Stimulated activated CD8-positive, alpha-beta memory T cell treated with anti-CD3 and anti-CD28 coated beads, Interleukin-15, amount 100 ng/mL, for 48 hours (primary cell): ENCODE results near the gene FAM72A.
A peak's percentile ranks its signal among the peaks of the same experiment; 100 is the strongest.
"Not testable (repeated sequence)": the region's sequence is repeated elsewhere in the genome, so short reads cannot be mapped to it uniquely, and the experiment has no call there.

Source experiments
- DNase-seq, 2 donors: peaks; one replicate each; pipeline ENCODE4 v3.0.0-alpha.2; 2020; ENCODE audit warnings: low read depth in 2 of 2

FAM72A gene

GRCh38 chr1:206202789-206203363 lies at the start of gene FAM72A:
FAM72A (minus strand) TSS chr1:206202839; CDS start chr1:206202025, 814 bp downstream.
- peak; percentile 91 to 97 for DNase-seq

GRCh38 chr1:206250953-206251681 lies 48.5 kb upstream of the FAM72A start:
- not testable (repeated sequence) for DNase-seq

GRCh38 chr1:206246129-206246886 lies 43.7 kb upstream of the FAM72A start:
- not testable (repeated sequence) for DNase-seq

- not testable (repeated sequence) for DNase-seq
These were observed 42.8 kb upstream of the FAM72A start for GRCh38 chr1:206245479-206245878.

- peak in 1 of 2 donors; percentile 1 for DNase-seq
These were observed 40.7 kb upstream of the FAM72A start for GRCh38 chr1:206243335-206243734.

GRCh38 chr1:206240288-206240687 lies 37.6 kb upstream of the FAM72A start:
- DNase-seq: not testable (repeated sequence)

- not testable (repeated sequence) for DNase-seq
These were observed 32.6 kb upstream of the FAM72A start for GRCh38 chr1:206235190-206235589.

GRCh38 chr1:206234189-206234916 lies 31.7 kb upstream of the FAM72A start:
- not testable (repeated sequence) for DNase-seq

- DNase-seq: not testable (repeated sequence)
These were observed 30.5 kb upstream of the FAM72A start for GRCh38 chr1:206232970-206233645.

GRCh38 chr1:206231989-206232388 lies 29.4 kb upstream of the FAM72A start:
- DNase-seq: not testable (repeated sequence)

GRCh38 chr1:206229286-206229685 lies 26.6 kb upstream of the FAM72A start:
- DNase-seq: not testable (repeated sequence)

GRCh38 chr1:206226886-206227285 lies 24.2 kb upstream of the FAM72A start:
- not testable (repeated sequence) for DNase-seq

- not testable (repeated sequence) for DNase-seq
These were observed 22.7 kb upstream of the FAM72A start for GRCh38 chr1:206225386-206225785.

GRCh38 chr1:206224190-206224776 lies 21.6 kb upstream of the FAM72A start:
- not testable (repeated sequence) for DNase-seq

GRCh38 chr1:206221585-206221984 lies 18.9 kb upstream of the FAM72A start:
- DNase-seq: not testable (repeated sequence)

GRCh38 chr1:206220332-206221000 lies 17.8 kb upstream of the FAM72A start:
- DNase-seq: not testable (repeated sequence)

- not testable (repeated sequence) for DNase-seq
These were observed 17.1 kb upstream of the FAM72A start for GRCh38 chr1:206219514-206220331.

- DNase-seq: not testable (repeated sequence)
These were observed 16.1 kb upstream of the FAM72A start for GRCh38 chr1:206218765-206219164.

GRCh38 chr1:206218285-206218684 lies 15.6 kb upstream of the FAM72A start:
- DNase-seq: not testable (repeated sequence)
